Trophoblast cell (in vitro differentiated cells and primary cell): Measurements from ENCODE around the gene ATP13A3.
"Not testable (repeated sequence)": the region's sequence is repeated elsewhere in the genome, so short reads cannot be mapped to it uniquely, and the experiment has no call there.

Experiments
- DNase-seq, 2 donors: peaks; one replicate each; pipeline ENCODE4 v3.0.0-alpha.2; 2016
- H2AFZ ChIP-seq: 2 replicates; pipeline ENCODE4 v1.6.1; 2013; ENCODE audit warnings: low read length, moderate library complexity, mild to moderate bottlenecking; ENCODE audit not compliant: insufficient read depth, poor library complexity
- H2AK5ac ChIP-seq: 2 replicates; pipeline ENCODE4 v1.6.1; 2013; ENCODE audit warnings: mild to moderate bottlenecking, low read length
- H2BK120ac ChIP-seq: 2 replicates; pipeline ENCODE4 v1.6.1; 2013; ENCODE audit warnings: low read length, mild to moderate bottlenecking, moderate library complexity; ENCODE audit not compliant: insufficient read depth, poor library complexity
- H2BK12ac ChIP-seq: 2 replicates; pipeline ENCODE4 v1.6.1; 2013; ENCODE audit warnings: mild to moderate bottlenecking, low read length, moderate library complexity
- H2BK5ac ChIP-seq: 2 replicates; pipeline ENCODE4 v1.6.1; 2013; ENCODE audit warnings: low read length, low read depth, moderate library complexity, mild to moderate bottlenecking; ENCODE audit not compliant: poor library complexity
- H3K14ac ChIP-seq: 2 replicates; pipeline ENCODE4 v1.6.1; 2013; ENCODE audit warnings: mild to moderate bottlenecking, low read length
- H3K18ac ChIP-seq: 2 replicates; pipeline ENCODE4 v1.6.1; 2013; ENCODE audit warnings: mild to moderate bottlenecking, low read length
- H3K23ac ChIP-seq: 2 replicates; pipeline ENCODE4 v1.6.1; 2013; ENCODE audit warnings: low read length
- H3K27ac ChIP-seq: 2 replicates; pipeline ENCODE4 v1.5.1; 2013; ENCODE audit warnings: low read depth, mild to moderate bottlenecking, inconsistent platforms, low read length, moderate library complexity
- H3K27me3 ChIP-seq: 2 replicates; pipeline ENCODE4 v1.6.1; 2013; ENCODE audit warnings: inconsistent platforms, mild to moderate bottlenecking, low read length, moderate library complexity; ENCODE audit not compliant: insufficient read depth
- H3K36me3 ChIP-seq, 2 experiments: 1 replicate in 1 of 2; 2 replicates in 1 of 2; pipeline ENCODE4 v1.6.1; 2013; ENCODE audit warnings: low read length in 2 of 2, mild to moderate bottlenecking in 2 of 2, moderate library complexity in 1 of 2; ENCODE audit not compliant: insufficient read depth in 2 of 2, control insufficient read depth in 1 of 2
- H3K4ac ChIP-seq: 2 replicates; pipeline ENCODE4 v1.6.1; 2013; ENCODE audit warnings: low read depth, mild to moderate bottlenecking, low read length, moderate library complexity
- H3K4me1 ChIP-seq, 2 experiments: 1 replicate in 1 of 2; 2 replicates in 1 of 2; pipeline ENCODE4 v1.6.1; 2013; ENCODE audit warnings: low read length in 2 of 2, mild to moderate bottlenecking in 2 of 2, moderate library complexity in 1 of 2; ENCODE audit not compliant: insufficient read depth in 2 of 2, control insufficient read depth in 1 of 2
- H3K4me2 ChIP-seq: 2 replicates; pipeline ENCODE4 v1.6.1; 2013; ENCODE audit warnings: inconsistent platforms, mild to moderate bottlenecking, low read length, moderate library complexity
- H3K4me3 ChIP-seq: 2 replicates; pipeline ENCODE4 v1.5.1; 2013; ENCODE audit warnings: mild to moderate bottlenecking, low read depth, low read length, inconsistent platforms
- H3K79me1 ChIP-seq: one replicate; pipeline ENCODE4 v1.6.1; 2013; ENCODE audit warnings: low read length
- H3K79me2 ChIP-seq: 2 replicates; pipeline ENCODE4 v1.6.1; 2013; ENCODE audit warnings: low read length, mild to moderate bottlenecking; ENCODE audit not compliant: control insufficient read depth, insufficient read depth, poor library complexity
- H3K9ac ChIP-seq: 2 replicates; pipeline ENCODE4 v1.6.1; 2013; ENCODE audit warnings: mild to moderate bottlenecking, low read length
- H3K9me3 ChIP-seq: 2 replicates; pipeline ENCODE4 v1.6.1; 2013; ENCODE audit warnings: low read depth, mild to moderate bottlenecking, control low read depth, inconsistent platforms, low read length; ENCODE audit not compliant: insufficient read depth
- H4K12ac ChIP-seq: 2 replicates; pipeline ENCODE4 v1.6.1; 2013; ENCODE audit warnings: low read depth, mild to moderate bottlenecking, low read length, moderate library complexity
- H4K8ac ChIP-seq: 2 replicates; pipeline ENCODE4 v1.6.1; 2013; ENCODE audit warnings: low read depth, mild to moderate bottlenecking, low read length, moderate library complexity
- H4K91ac ChIP-seq: one replicate; pipeline ENCODE4 v1.6.1; 2013; ENCODE audit warnings: low read depth, mild to moderate bottlenecking, low read length, moderate library complexity
- WGBS: extraction: QIAGEN DNeasy Blood & Tissue Kit; methylation state at CpG from one replicate; pipeline ENCODE4 v1.1.7; 2013; ENCODE audit warnings: missing lambda C conversion rate; ENCODE audit not compliant: insufficient read length, insufficient coverage; ENCODE audit errors: extremely low coverage; 5-methylcytosine and 5-hydroxymethylcytosine counted together

Gene ATP13A3

DNA sequence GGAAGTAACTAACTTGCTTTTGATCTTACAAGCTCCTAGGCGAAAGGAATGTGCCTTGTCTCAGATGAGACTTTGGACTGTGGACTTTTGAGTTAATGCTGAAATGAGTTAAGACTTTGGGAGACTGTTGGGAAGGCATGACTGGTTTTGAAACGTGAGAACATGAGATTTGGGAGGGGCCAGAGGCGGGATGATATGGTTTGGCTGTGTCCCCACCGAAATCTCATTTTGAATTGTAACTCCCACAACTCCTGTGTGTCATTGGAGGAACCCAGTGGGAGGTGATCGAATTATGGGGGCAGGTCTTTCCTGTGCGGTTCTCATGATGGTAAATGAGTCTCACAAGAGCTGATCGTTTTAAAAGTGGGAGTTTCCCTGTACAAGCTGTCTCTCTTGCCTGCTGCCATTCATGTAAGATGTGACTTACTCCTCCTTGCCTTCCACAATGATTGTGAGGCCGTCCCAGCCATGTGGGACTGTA is 33.9 kb upstream of the ATP13A3 start:
- H2AFZ ChIP-seq, H3K79me1 ChIP-seq, DNase-seq, H2BK12ac ChIP-seq, H2BK5ac ChIP-seq, H3K27me3 ChIP-seq, H2BK120ac ChIP-seq, H3K18ac ChIP-seq, H4K91ac ChIP-seq, H3K9ac ChIP-seq, H3K23ac ChIP-seq, H3K4me2 ChIP-seq, H3K14ac ChIP-seq, H4K8ac ChIP-seq, H3K4me3 ChIP-seq, H3K79me2 ChIP-seq, H4K12ac ChIP-seq, H3K4ac ChIP-seq, H2AK5ac ChIP-seq, H3K9me3 ChIP-seq, H3K36me3 ChIP-seq, H3K27ac ChIP-seq, H3K4me1 ChIP-seq: not testable (repeated sequence)
- WGBS, result no CpG with 5 or more reads among the region's 8 CpGs

DNA sequence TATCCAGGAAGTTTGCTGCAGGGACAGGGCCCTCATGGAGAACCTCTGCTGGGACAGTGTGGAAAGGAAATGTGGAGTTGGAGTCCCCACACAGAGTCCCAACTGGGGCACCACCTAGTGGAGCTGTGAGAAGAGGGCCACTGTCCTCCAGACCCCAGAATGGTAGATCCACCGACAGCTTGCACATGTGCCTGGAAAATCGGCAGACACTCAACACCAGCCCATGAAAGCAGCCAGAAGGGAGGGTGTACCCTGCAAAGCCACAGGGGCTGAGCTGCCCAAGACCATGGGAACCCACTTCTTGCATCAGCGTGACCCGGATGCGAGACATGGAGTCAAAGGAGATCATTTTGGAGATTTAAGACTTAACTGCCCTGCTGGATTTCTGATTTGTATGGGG is 33.4 kb upstream of the ATP13A3 start:
- H2BK120ac ChIP-seq, DNase-seq, H3K36me3 ChIP-seq, H3K4me3 ChIP-seq, H3K79me2 ChIP-seq, H3K23ac ChIP-seq, H2BK12ac ChIP-seq, H3K18ac ChIP-seq, H4K91ac ChIP-seq, H3K9ac ChIP-seq, H3K9me3 ChIP-seq, H3K79me1 ChIP-seq, H3K4me2 ChIP-seq, H3K27me3 ChIP-seq, H3K27ac ChIP-seq, H2BK5ac ChIP-seq, H3K14ac ChIP-seq, H4K12ac ChIP-seq, H2AK5ac ChIP-seq, H3K4me1 ChIP-seq, H4K8ac ChIP-seq, H3K4ac ChIP-seq, H2AFZ ChIP-seq: not testable (repeated sequence)
- no CpG with 5 or more reads among the region's 5 CpGs for WGBS

DNA sequence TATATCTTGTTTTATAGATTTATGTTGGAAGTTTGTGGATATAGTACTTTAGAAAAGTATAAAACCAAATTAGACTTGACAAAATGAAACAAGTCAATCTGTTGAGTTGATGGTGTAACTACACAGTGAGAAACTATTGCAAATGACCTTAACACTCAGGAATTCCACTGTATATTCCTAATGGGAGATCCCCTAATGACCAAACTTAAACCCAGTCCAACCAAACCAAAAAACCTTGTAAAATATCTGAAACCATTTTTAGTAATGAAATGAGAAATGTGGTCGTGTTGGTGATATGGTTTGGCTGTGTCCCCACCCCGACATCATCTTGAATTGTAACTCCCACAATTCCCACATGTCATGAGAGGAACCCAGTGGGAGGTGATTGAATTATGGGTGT is 31.9 kb upstream of the ATP13A3 start:
- Histone ChIP-seq H4K91ac (no peak overlapping the region), H2BK12ac (no peak overlapping the region), H3K4me3 (no peak overlapping the region), H3K79me2 (no peaks in the 10 kb centered on the region), H3K9me3 (peaks cover 4% of the 10 kb centered on the region), H3K23ac (no peak overlapping the region), H3K36me3 (no peaks in the 10 kb centered on the region), H2BK120ac (no peak overlapping the region), H4K8ac (no peak overlapping the region), H3K27ac (no peak overlapping the region), H2BK5ac (no peak overlapping the region), H3K4me1 (peaks cover 0 to 3% of the 10 kb centered on the region in 2 experiments), H3K9ac (no peak overlapping the region), H4K12ac (no peak overlapping the region), H3K4ac (no peak overlapping the region), H3K18ac (no peak overlapping the region), H3K4me2 (no peak overlapping the region), H3K14ac (no peak overlapping the region), H2AK5ac (no peak overlapping the region), H2AFZ (no peak overlapping the region), H3K27me3 (no peaks in the 10 kb centered on the region), H3K79me1 (no peaks in the 10 kb centered on the region)
- WGBS, result no CpG with 5 or more reads among the region's 2 CpGs
- no peak for DNase-seq

DNA sequence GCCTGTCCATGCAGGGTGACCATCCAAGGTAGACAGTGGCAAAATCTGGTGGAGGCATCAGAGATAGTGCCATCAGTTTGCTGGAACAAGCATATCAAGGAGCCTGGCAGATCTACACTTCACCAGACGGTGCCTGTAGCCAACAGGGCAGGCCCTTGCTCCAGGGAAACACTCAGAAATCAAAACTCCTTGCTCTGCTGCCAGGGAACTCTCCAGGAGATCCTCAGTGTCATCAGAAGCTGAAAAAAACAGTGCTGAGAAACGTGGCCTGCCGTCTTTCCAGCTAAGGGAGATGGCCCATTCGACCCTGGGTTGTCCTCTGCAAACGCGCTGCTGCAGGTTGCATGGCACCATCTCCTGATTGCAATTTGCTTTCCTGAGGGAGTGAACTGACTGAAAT is 30.5 kb upstream of the ATP13A3 start:
- H4K91ac ChIP-seq, result no peak overlapping the region
- peaks cover 0 to 3% of the 10 kb centered on the region in 2 experiments for H3K4me1 ChIP-seq
- no peak overlapping the region for H3K23ac ChIP-seq
- H3K18ac ChIP-seq, result no peak overlapping the region
- H3K14ac ChIP-seq, result no peak overlapping the region
- H2BK120ac ChIP-seq, result no peak overlapping the region
- H3K4me2 ChIP-seq, result no peak overlapping the region
- H2BK12ac ChIP-seq, result no peak overlapping the region
- H2AFZ ChIP-seq, result no peak overlapping the region
- no peak for DNase-seq
- no CpG with 5 or more reads among the region's 6 CpGs for WGBS
- H3K9ac ChIP-seq, result peak overlapping the region; percentile 63
- no peak overlapping the region for H3K4ac ChIP-seq
- no peak overlapping the region for H2BK5ac ChIP-seq
- no peaks in the 10 kb centered on the region for H3K36me3 ChIP-seq
- H4K8ac ChIP-seq, result no peak overlapping the region
- no peak overlapping the region for H4K12ac ChIP-seq
- H2AK5ac ChIP-seq, result no peak overlapping the region
- H3K9me3 ChIP-seq, result peaks cover 4% of the 10 kb centered on the region
- no peak overlapping the region for H3K27ac ChIP-seq
- no peaks in the 10 kb centered on the region for H3K27me3 ChIP-seq
- H3K79me2 ChIP-seq, result no peaks in the 10 kb centered on the region
- no peaks in the 10 kb centered on the region for H3K79me1 ChIP-seq
- H3K4me3 ChIP-seq, result no peak overlapping the region
